Activated CD4-positive, alpha-beta T cell treated with anti-CD3 and anti-CD28 coated beads, Interleukin-2, amount 10 ng/mL, durations not matched to agents 7 days and 5 days (primary cell): ENCODE data around the gene SMIM9. TPM values are rescaled to one million over a fixed set of nuclear protein-coding genes. Genes with fewer than 3 reads are reported as not detected.

Experiments
- CTCF ChIA-PET: fragments of 350-600 bp; sonication (Branson Sonifier 250); formaldehyde crosslinking; loops from one replicate; lab custom pipeline; 2021; ENCODE audit warnings: antibody characterized with exemption; lab: Charles Lee
- POLR2A ChIA-PET: fragments of 350-600 bp; sonication (Branson Sonifier 250); formaldehyde crosslinking; loops from one replicate; lab custom pipeline; 2021; ENCODE audit warnings: antibody characterized with exemption; lab: Charles Lee
- DNase-seq: peaks from one replicate; pipeline ENCODE4 v3.0.0-alpha.2; 2020
- H3K27ac Mint-ChIP-seq: one replicate; pipeline ENCODE4 v1.8.0; 2021; ENCODE audit warnings: mild to moderate bottlenecking, moderate library complexity, mixed read lengths
- H3K27me3 Mint-ChIP-seq: one replicate; pipeline ENCODE4 v1.8.0; 2021; ENCODE audit warnings: mixed read lengths
- H3K36me3 Mint-ChIP-seq: one replicate; pipeline ENCODE4 v1.8.0; 2021; ENCODE audit warnings: low read depth, mixed read lengths
- H3K4me1 Mint-ChIP-seq: one replicate; pipeline ENCODE4 v1.8.0; 2021; ENCODE audit warnings: mixed read lengths
- H3K4me3 Mint-ChIP-seq: one replicate; pipeline ENCODE4 v1.8.0; 2021; ENCODE audit warnings: mild to moderate bottlenecking, moderate library complexity, mixed read lengths
- H3K9me3 Mint-ChIP-seq: one replicate; pipeline ENCODE4 v1.8.0; 2021; ENCODE audit warnings: mixed read lengths
- total RNA-seq, 2 experiments: library from RNA; stranded (reverse); gene quantifications; one replicate each; pipeline ENCODE4 v1.2.3, GENCODE V29; 2021

Gene SMIM9
- total RNA-seq, 2 experiments from 2014 or later = not detected

GRCh38 chrX:154809939-154810665 lies 24.4 kb downstream of the SMIM9 start:
- CTCF ChIA-PET = interaction anchor here (0.6 kb wide), 1 partner anchor 48 kb away, joined by 3 read pairs; the partner anchor contains the start of gene DKC1
- Mint-ChIP-seq H3K27me3 (peaks cover 15% of the 10 kb centered on the region), H3K27ac (no peak overlapping the region), H3K36me3 (no peaks in the 10 kb centered on the region), H3K9me3 (no peaks in the 10 kb centered on the region), H3K4me1 (peaks cover 18% of the 10 kb centered on the region), H3K4me3 (no peak overlapping the region)
- POLR2A ChIA-PET = no interaction called here
- DNase-seq = no peak

GRCh38 chrX:154806837-154807501 lies 27.5 kb downstream of the SMIM9 start:
- Mint-ChIP-seq H3K4me1 (peaks cover 40% of the 10 kb centered on the region), H3K9me3 (no peaks in the 10 kb centered on the region), H3K27me3 (peaks cover 5% of the 10 kb centered on the region), H3K4me3 (no peak overlapping the region), H3K36me3 (no peaks in the 10 kb centered on the region), H3K27ac (no peak overlapping the region)
- CTCF ChIA-PET = no interaction called here
- POLR2A ChIA-PET = no interaction called here
- no peak for DNase-seq

- CTCF ChIA-PET = interaction anchor here (0.7 to 1.9 kb wide), 5 partner anchors 12 to 57 kb away, joined by 3 to 5 read pairs (median 3); no protein-coding TSS in a partner anchor
- Mint-ChIP-seq H3K36me3 (no peaks in the 10 kb centered on the region), H3K4me1 (peaks cover 50% of the 10 kb centered on the region), H3K4me3 (peak overlapping the region; percentile 75), H3K27ac (peak overlapping the region; percentile 84), H3K27me3 (peaks cover 5% of the 10 kb centered on the region), H3K9me3 (no peaks in the 10 kb centered on the region)
- DNase-seq = no peak
- POLR2A ChIA-PET = no interaction called here
Observed at GRCh38 chrX:154805696-154806091, 28.8 kb downstream of the SMIM9 start.

DNA sequence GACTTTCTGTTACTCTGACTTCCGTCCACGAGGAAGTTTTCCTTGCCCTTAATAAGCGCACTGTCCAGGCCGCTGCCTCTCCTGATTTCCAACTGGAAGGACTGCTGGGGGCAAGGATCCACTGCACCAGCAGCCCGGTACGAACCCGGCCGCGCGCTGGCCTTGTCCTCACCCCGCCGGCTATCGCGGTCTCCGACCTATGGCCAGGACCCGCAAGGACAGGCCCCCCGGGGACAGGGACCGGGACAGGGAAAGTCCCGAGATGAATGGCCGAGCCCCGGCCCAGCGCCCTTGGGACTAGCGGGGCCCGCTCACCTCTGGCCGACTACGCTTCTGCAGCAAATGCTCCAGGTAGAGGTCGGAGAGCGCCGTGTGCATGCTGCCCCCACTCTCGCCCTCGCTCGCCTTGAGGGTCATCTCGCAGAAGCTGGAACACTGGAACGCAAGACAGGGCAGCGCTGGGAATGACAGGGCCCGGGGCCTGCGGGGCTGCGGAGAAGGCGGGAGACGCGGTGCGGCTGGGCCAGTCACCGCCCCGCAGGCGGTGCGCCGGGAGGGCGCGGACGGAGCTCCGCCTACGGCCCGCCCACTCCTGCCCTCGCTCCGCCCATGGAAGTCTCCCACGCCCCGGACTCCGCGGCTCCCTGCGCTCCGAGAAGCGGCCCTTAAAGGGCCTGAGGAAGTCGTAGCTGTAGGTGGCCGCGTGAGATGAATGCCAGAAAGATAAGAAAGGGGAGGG lies 29.3 kb downstream of the SMIM9 start, which contains the start of gene MPP1:
TSS of gene MPP1 (minus strand) at position 529 of the 739 bp plus-strand sequence. CDS start at position 417, 112 bp downstream.
- Mint-ChIP-seq H3K9me3 (no peaks in the 10 kb centered on the region), H3K27ac (peak within 1 kb of the TSS; percentile 84), H3K36me3 (no peaks in the 10 kb centered on the region), H3K4me1 (peaks cover 56% of the 10 kb centered on the region), H3K27me3 (peaks cover 5% of the 10 kb centered on the region), H3K4me3 (peak within 1 kb of the TSS; percentile 75)
- ChIA-PET CTCF (interaction anchor here (0.7 to 1.9 kb wide), 6 partner anchors 12 to 56 kb away, joined by 3 to 5 read pairs (median 4); no protein-coding TSS in a partner anchor), POLR2A (no interaction called here)
- peak; percentile 71 for DNase-seq

DNA sequence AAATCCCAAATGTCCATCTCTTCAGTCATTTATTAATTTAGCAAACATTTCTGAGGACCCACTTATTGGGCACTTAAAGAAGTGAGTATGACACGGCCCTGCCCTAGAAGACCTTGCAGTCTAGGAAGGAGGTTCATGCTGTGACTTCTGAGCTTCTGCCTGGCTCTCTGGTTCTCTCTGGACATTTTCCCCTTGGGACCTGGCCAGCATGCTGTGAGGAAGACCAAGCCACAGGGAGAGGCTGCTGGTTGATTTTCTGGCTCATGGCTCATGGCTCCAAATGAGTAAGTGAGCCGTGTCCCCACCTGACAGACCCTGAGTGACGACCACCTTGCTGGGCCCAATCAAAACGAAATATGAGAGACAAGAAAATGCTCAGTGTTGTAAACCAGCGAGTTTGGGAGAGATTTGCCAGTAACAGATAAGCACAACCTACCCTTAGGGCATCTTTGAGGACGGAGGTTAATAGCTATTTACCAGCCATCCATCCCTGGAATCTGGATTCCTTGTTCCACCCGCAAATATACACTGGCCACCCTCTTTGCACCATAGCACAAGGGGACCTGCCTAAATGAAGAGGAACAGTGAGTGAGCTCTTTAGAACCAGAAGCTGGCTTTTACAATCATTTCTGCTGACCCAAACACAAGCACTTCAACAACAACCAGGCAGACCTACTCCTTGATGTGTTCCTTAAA lies 30.1 kb downstream of the SMIM9 start:
- POLR2A ChIA-PET = no interaction called here
- Mint-ChIP-seq H3K27me3 (peaks cover 5% of the 10 kb centered on the region), H3K27ac (peak overlapping the region; percentile 60), H3K9me3 (no peaks in the 10 kb centered on the region), H3K36me3 (no peaks in the 10 kb centered on the region), H3K4me3 (peak overlapping the region; percentile 75), H3K4me1 (peaks cover 56% of the 10 kb centered on the region)
- CTCF ChIA-PET = interaction anchor here (1.1 to 1.9 kb wide), 2 partner anchors 17 to 26 kb away, joined by 4 to 5 read pairs; no protein-coding TSS in a partner anchor
- DNase-seq = no peak

DNA sequence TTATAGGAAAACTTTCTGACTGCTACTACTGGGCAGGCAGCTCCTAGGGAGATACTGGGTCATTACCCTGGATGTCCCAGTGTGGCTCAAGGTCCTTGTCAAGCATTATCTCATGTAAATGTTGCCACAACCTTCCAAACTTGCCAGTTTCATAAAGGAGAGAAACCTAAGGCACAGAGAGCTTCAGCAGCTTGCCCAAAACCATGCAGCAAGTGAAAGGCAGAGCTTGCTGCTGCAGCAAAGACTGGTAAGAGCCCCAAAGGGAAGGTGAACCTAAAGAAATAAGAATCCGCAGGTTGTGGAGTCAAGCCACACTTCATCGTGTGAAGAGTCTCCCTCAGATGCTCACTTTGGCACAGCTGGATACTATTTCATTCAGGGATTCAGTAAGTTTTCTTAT lies 31.5 kb downstream of the SMIM9 start:
- CTCF ChIA-PET = no interaction called here

DNA sequence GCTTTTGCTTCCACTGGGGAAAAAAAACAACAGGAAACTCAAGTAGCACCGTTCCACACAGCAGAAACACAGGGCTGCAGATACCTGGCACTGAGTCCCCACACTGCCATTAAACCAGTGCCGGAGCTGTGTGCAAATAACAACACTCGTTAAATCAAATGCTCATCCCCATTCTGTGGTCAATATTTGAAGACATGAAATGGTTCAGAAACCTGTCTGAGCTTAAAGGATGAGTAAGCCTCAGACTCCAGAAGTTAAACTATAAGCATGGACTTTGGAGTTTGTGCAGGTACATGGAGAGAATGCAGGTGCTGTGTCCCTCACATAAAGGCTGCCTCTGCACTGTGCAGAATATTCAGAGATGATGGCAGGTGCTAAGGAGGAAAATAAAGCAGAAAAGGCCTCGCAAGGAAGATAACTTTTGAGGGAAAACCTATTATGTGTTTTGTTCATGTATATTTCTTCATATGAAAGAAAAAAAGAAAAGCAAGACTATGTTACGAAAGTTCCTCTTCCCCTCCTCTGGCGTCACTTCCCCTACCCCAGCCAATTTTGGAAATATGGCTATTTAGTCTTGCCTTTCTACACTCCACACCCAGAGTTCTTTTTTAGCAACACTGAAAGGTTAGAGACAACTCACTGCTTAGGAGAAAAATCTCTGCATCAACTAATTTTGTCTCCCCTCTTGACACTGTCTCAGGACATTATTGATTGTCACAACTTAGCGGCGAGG lies 33.8 kb downstream of the SMIM9 start:
- Mint-ChIP-seq H3K27ac (peak overlapping the region; percentile 43), H3K4me3 (peak overlapping the region; percentile 54), H3K27me3 (no peaks in the 10 kb centered on the region), H3K36me3 (peaks cover 3% of the 10 kb centered on the region), H3K9me3 (no peaks in the 10 kb centered on the region), H3K4me1 (peaks cover 75% of the 10 kb centered on the region)
- POLR2A ChIA-PET = no interaction called here
- no peak for DNase-seq
- CTCF ChIA-PET = interaction anchor here (0.9 to 1.6 kb wide), 3 partner anchors 9 to 34 kb away, joined by 3 to 4 read pairs (median 3); no protein-coding TSS in a partner anchor

More for the DNA sequence above, 31.5 kb downstream of the SMIM9 start:
- no peak for DNase-seq
- Mint-ChIP-seq H3K27me3 (peaks cover 5% of the 10 kb centered on the region), H3K4me1 (peaks cover 65% of the 10 kb centered on the region), H3K4me3 (peak overlapping the region; percentile 44), H3K36me3 (peaks cover 3% of the 10 kb centered on the region), H3K9me3 (no peaks in the 10 kb centered on the region), H3K27ac (peak overlapping the region; percentile 80)
- POLR2A ChIA-PET = no interaction called here

DNA sequence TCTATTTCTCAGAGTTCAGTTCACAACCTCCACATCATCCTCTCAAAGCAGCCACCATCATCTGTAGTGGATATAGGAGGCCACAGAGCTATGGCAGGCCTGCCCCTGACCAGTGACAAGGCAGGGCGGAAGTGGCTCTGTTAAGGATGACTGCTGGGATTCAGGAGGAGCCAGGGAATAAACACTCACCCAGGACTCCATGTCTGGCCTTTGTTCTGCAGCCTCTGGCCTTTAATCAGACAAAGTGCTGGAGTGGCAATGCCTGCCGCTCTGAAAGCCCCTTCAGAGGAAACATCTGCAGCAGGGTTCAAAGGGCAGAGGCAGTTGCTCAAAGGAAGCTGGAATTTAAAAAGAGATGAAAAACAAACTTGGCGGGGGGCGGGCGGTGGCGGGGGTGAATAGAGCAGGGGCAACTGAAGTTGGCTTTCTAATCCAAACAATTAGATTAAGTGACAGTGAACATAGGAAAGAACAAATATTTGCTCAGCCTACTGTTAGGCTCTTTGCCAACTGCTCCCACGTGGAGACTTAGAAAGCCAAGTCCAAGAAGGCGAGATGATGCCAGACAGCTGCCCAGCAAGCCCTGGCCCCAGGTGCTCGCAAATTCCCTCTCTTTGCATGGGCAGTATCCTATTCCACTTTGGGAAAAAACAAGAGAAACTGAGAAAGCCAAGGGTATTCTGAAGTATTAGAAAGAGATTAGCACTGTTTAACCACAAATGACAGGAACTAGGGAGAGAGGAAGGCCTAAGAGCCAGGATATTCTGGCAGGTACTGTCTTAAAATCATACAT lies 34.7 kb downstream of the SMIM9 start:
- H3K9me3 Mint-ChIP-seq = no peaks in the 10 kb centered on the region
- ChIA-PET CTCF (interaction anchor here (0.9 to 1.6 kb wide), 4 partner anchors 8 to 41 kb away, joined by 3 to 4 read pairs (median 3); no protein-coding TSS in a partner anchor), POLR2A (no interaction called here)
- no peaks in the 10 kb centered on the region for H3K27me3 Mint-ChIP-seq
- H3K36me3 Mint-ChIP-seq = peaks cover 3% of the 10 kb centered on the region
- peak overlapping the region; percentile 76 for H3K27ac Mint-ChIP-seq
- H3K4me3 Mint-ChIP-seq = peak overlapping the region; percentile 32
- peaks cover 74% of the 10 kb centered on the region for H3K4me1 Mint-ChIP-seq
- no peak for DNase-seq

DNA sequence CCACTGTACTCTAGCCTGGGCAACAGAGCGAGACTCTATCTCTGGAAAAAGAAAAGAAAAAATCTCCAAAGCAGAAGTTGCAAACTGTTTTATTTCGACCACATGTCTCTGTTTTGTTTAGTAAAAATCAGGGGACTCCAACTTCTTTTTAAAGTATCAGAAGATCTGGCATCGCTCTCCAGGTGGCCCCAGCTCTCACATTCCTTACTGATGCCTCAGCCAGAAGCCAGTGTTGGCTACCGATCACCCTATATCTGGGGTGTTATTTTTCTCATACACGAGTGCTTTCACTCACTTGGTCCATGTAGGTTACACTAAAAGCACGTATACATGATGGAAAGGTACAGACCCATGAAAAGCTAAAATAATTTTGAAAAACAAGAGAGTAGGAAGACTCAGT lies 37.5 kb downstream of the SMIM9 start:
- ChIA-PET CTCF (no interaction called here), POLR2A (no interaction called here)
- Mint-ChIP-seq H3K9me3 (no peaks in the 10 kb centered on the region), H3K27me3 (no peaks in the 10 kb centered on the region), H3K4me1 (peaks cover 56% of the 10 kb centered on the region), H3K4me3 (no peak overlapping the region), H3K36me3 (peaks cover 3% of the 10 kb centered on the region), H3K27ac (no peak overlapping the region)
- DNase-seq = no peak

GRCh38 chrX:154795016-154795415 lies 39.4 kb downstream of the SMIM9 start:
- H3K27me3 Mint-ChIP-seq = no peaks in the 10 kb centered on the region
- no peak overlapping the region for H3K27ac Mint-ChIP-seq
- H3K4me3 Mint-ChIP-seq = no peak overlapping the region
- POLR2A ChIA-PET = no interaction called here
- CTCF ChIA-PET = no interaction called here
- no peak for DNase-seq
- H3K4me1 Mint-ChIP-seq = peaks cover 39% of the 10 kb centered on the region
- H3K9me3 Mint-ChIP-seq = no peaks in the 10 kb centered on the region
- peaks cover 16% of the 10 kb centered on the region for H3K36me3 Mint-ChIP-seq
